HL-60 (cell line): ENCODE measurements around the gene SLC39A12.

Experiments used
- DNase-seq, 2 experiments: peaks; one replicate each; pipeline ENCODE4 v3.0.0-alpha.2; 2010 to 2020; ENCODE audit warnings: low read depth in 1 of 2, low spot score in 1 of 2
- H3K27ac ChIP-seq: fragments of 250-450 bp; sonication (Bioruptor Pico); replicated peaks from 2 replicates; pipeline ENCODE4 v1.5.1; 2020; ENCODE audit warnings: mild to moderate bottlenecking, moderate library complexity
- H3K27me3 ChIP-seq: fragments of 250-450 bp; sonication (Bioruptor Pico); 2 replicates; pipeline ENCODE4 v1.5.1; 2021; ENCODE audit warnings: mild to moderate bottlenecking, moderate library complexity; ENCODE audit not compliant: insufficient read depth, poor library complexity, severe bottlenecking
- H3K4me3 ChIP-seq: replicated peaks from 2 replicates; pipeline ENCODE4 v1.5.1; 2011; ENCODE audit warnings: mild to moderate bottlenecking, control low read depth, low read length; ENCODE audit not compliant: insufficient read depth
- GABPA ChIP-seq: IDR thresholded peaks from 2 replicates; pipeline ENCODE4 v1.6.1; 2012; ENCODE audit warnings: low read depth
- POLR2AphosphoS5 ChIP-seq: IDR thresholded peaks from 2 replicates; pipeline ENCODE4 v1.6.1; 2012; ENCODE audit warnings: low read depth
- REST ChIP-seq: IDR thresholded peaks from 2 replicates; pipeline ENCODE4 v1.6.1; 2012; ENCODE audit warnings: low read depth; ENCODE audit not compliant: insufficient replicate concordance
- SPI1 ChIP-seq: IDR thresholded peaks from 2 replicates; pipeline ENCODE4 v1.6.1; 2012; ENCODE audit warnings: low read depth, mild to moderate bottlenecking, borderline replicate concordance
- TF ChIP-seq, protein P1 (sequence below): IDR thresholded peaks from one replicate; pipeline ENCODE4 v1.5.1; 2011; ENCODE audit warnings: low read length, control low read depth, inconsistent platforms; ENCODE audit not compliant: insufficient read depth

Gene SLC39A12

GRCh38 chr10:18008986-18009385 lies 57.3 kb downstream of the SLC39A12 start:
- H3K27me3 ChIP-seq, result no peaks in the 10 kb centered on the region
- no peak for DNase-seq
- no peak overlapping the region for H3K27ac ChIP-seq
- H3K4me3 ChIP-seq, result no peak overlapping the region
- TF ChIP-seq, protein P1, sequence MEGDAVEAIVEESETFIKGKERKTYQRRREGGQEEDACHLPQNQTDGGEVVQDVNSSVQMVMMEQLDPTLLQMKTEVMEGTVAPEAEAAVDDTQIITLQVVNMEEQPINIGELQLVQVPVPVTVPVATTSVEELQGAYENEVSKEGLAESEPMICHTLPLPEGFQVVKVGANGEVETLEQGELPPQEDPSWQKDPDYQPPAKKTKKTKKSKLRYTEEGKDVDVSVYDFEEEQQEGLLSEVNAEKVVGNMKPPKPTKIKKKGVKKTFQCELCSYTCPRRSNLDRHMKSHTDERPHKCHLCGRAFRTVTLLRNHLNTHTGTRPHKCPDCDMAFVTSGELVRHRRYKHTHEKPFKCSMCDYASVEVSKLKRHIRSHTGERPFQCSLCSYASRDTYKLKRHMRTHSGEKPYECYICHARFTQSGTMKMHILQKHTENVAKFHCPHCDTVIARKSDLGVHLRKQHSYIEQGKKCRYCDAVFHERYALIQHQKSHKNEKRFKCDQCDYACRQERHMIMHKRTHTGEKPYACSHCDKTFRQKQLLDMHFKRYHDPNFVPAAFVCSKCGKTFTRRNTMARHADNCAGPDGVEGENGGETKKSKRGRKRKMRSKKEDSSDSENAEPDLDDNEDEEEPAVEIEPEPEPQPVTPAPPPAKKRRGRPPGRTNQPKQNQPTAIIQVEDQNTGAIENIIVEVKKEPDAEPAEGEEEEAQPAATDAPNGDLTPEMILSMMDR, result no peak

GRCh38 chr10:18010050-18010449 lies 58.3 kb downstream of the SLC39A12 start:
- TF ChIP-seq GABPA, result no peak
- no peak for TF ChIP-seq REST
- no peak for TF ChIP-seq SPI1
- TF ChIP-seq POLR2AphosphoS5, result no peak
- TF ChIP-seq, protein P1, result no peak
- no peak for DNase-seq
- Histone ChIP-seq H3K4me3 (no peak overlapping the region), H3K27me3 (no peaks in the 10 kb centered on the region), H3K27ac (no peak overlapping the region)

- TF ChIP-seq REST, result no peak
- TF ChIP-seq, protein P1, result no peak
- TF ChIP-seq SPI1, result no peak
- TF ChIP-seq GABPA, result no peak
- TF ChIP-seq POLR2AphosphoS5, result no peak
- no peak for DNase-seq
- Histone ChIP-seq H3K4me3 (no peak overlapping the region), H3K27me3 (no peaks in the 10 kb centered on the region), H3K27ac (no peak overlapping the region)
These were observed 68.8 kb downstream of the SLC39A12 start for GRCh38 chr10:18020523-18020922.

DNA sequence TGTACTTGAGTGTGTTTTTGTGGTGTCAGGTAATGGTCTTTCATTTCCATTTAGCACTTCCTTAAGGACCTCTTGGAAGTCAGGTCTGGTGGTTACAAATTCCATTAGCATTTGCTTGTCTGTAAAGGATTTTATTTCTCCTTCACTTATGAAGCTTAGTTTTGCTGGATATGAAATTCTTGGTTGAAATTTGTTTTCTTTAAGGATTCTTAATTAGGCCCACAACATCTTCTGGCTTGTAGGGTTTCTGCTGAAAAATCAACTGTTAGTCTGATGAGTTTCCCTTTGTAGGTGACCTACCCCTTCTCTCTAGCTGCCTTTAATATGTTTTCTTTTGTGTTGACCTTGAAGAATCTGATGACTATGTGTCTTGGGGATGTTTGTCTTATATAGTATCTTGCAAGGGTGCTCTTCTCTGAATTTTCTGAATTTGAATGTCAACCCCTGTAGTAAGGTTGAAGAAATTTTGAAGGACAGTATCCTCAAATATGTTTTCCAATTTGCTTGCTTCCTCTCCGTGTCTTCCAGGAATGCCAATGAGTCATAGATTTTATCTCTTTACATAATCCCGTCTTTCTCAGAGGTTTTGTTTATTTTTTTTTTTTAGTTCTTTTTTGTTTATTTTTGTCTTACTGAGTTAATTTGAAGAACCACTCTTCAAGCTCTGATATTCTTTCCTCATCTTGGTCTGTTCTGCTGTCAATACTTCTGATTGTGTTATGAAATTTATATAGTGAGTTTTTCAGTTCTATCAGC lies 70.2 kb downstream of the SLC39A12 start:
- no peak for DNase-seq

More for the DNA sequence above, 70.2 kb downstream of the SLC39A12 start:
- Histone ChIP-seq H3K27me3 (no peaks in the 10 kb centered on the region), H3K4me3 (no peak overlapping the region), H3K27ac (no peak overlapping the region)
- TF ChIP-seq POLR2AphosphoS5 (no peak), REST (no peak), SPI1 (no peak), GABPA (no peak)
- TF ChIP-seq, protein P1, result no peak
